ENCODE data around the gene MAPK4.

MAPK4 gene

GRCh38 chr18:50633992-50634391 is 74.1 kb downstream of the MAPK4 start:
- TF ChIP-seq CTCF (IDR thresholded peaks at IDR 0.05; ENCODE audit: low read depth, low read length) = no peak
- no peaks in the 10 kb centered on the region for H3K9me3 ChIP-seq (ENCODE audit: severe bottlenecking)
- no peak overlapping the region for H3K27ac ChIP-seq

GRCh38 chr18:50636366-50637057 is 76.6 kb downstream of the MAPK4 start:
- Histone ChIP-seq H3K9me3 (ENCODE audit: severe bottlenecking) (no peaks in the 10 kb centered on the region), H3K27me3 (ENCODE audit: insufficient read depth, low read depth, severe bottlenecking) (no peaks in the 10 kb centered on the region), H3K27ac (no peak overlapping the region), H3K4me3 (ENCODE audit: low read depth, low read length) (no peak overlapping the region), H3K36me3 (no peaks in the 10 kb centered on the region)
- no peak for DNase-seq
- no peak for TF ChIP-seq CTCF (IDR thresholded peaks at IDR 0.05; ENCODE audit: low read depth, low read length)

More at GRCh38 chr18:50633992-50634391, 74.1 kb downstream of the MAPK4 start:
- DNase-seq = no peak
- no peak overlapping the region for H3K4me3 ChIP-seq (ENCODE audit: low read depth, low read length)
- H3K36me3 ChIP-seq = no peaks in the 10 kb centered on the region
- H3K27me3 ChIP-seq (ENCODE audit: insufficient read depth, low read depth, severe bottlenecking) = no peaks in the 10 kb centered on the region

GRCh38 chr18:50638016-50638883 is 78.4 kb downstream of the MAPK4 start:
- no peak for TF ChIP-seq CTCF (IDR thresholded peaks at IDR 0.05; ENCODE audit: low read depth, low read length)
- Histone ChIP-seq H3K27ac (no peak overlapping the region), H3K27me3 (ENCODE audit: insufficient read depth, low read depth, severe bottlenecking) (no peaks in the 10 kb centered on the region), H3K4me3 (ENCODE audit: low read depth, low read length) (no peak overlapping the region), H3K36me3 (no peaks in the 10 kb centered on the region), H3K9me3 (ENCODE audit: severe bottlenecking) (no peaks in the 10 kb centered on the region)
- DNase-seq = peak; percentile 67

- no peak for TF ChIP-seq CTCF (IDR thresholded peaks at IDR 0.05; ENCODE audit: low read depth, low read length)
- no peak for DNase-seq
- H3K27ac ChIP-seq = no peak overlapping the region
Measured at GRCh38 chr18:50638884-50639420, 79.1 kb downstream of the MAPK4 start.

GRCh38 chr18:50639711-50640110 is 79.8 kb downstream of the MAPK4 start:
- DNase-seq = no peak
- Histone ChIP-seq H3K9me3 (ENCODE audit: severe bottlenecking) (no peaks in the 10 kb centered on the region), H3K4me3 (ENCODE audit: low read depth, low read length) (no peak overlapping the region), H3K27ac (no peak overlapping the region), H3K36me3 (no peaks in the 10 kb centered on the region), H3K27me3 (ENCODE audit: insufficient read depth, low read depth, severe bottlenecking) (no peaks in the 10 kb centered on the region)
- TF ChIP-seq CTCF (IDR thresholded peaks at IDR 0.05; ENCODE audit: low read depth, low read length) = no peak

More at GRCh38 chr18:50638884-50639420, 79.1 kb downstream of the MAPK4 start:
- H3K36me3 ChIP-seq = no peaks in the 10 kb centered on the region
- no peaks in the 10 kb centered on the region for H3K27me3 ChIP-seq (ENCODE audit: insufficient read depth, low read depth, severe bottlenecking)
- no peak overlapping the region for H3K4me3 ChIP-seq (ENCODE audit: low read depth, low read length)
- H3K9me3 ChIP-seq (ENCODE audit: severe bottlenecking) = no peaks in the 10 kb centered on the region
